ENCODE measurements around the gene MIER1. TPM values are rescaled to one million over a fixed set of nuclear protein-coding genes. Genes with fewer than 3 reads are reported as not detected.

The MIER1 gene
- total and polyA plus RNA-seq, 9 of the 15 experiments (the other 6 are each of a cell fraction or from before 2014, with no cell fraction given) = 13.9 to 34.8 (median 21.5) TPM

- TF ChIP-seq NEUROD1 (IDR thresholded peaks at IDR 0.05; ENCODE audit: borderline replicate concordance, low read depth, low read length, partially characterized antibody) = no peak
- TF ChIP-seq ZNF449 (CRISPR knock-in tag; IDR thresholded peaks at IDR 0.05) = no peak
- no peak for TF ChIP-seq CBX1 (IDR thresholded peaks at IDR 0.05; ENCODE audit: low read depth)
- no peak for TF ChIP-seq ZNF253 (CRISPR knock-in tag; conservative IDR thresholded peaks at IDR 0.05)
- no peak for TF ChIP-seq RFX7 (CRISPR knock-in tag; IDR thresholded peaks at IDR 0.05)
- no peak for TF ChIP-seq HMGN3 (IDR thresholded peaks at IDR 0.05; ENCODE audit: borderline replicate concordance, extremely low read depth, insufficient read length, low read depth, low read length)
- no peak for TF ChIP-seq FOXK2 (conservative IDR thresholded peaks at IDR 0.05 in 1 of 2, IDR thresholded peaks at IDR 0.05 in 1 of 2; ENCODE audit: low read depth in 2 of 2)
These were observed 26.7 kb downstream of the MIER1 start (continued) for GRCh38 chr1:66951513-66951912.

GRCh38 chr1:66954208-66954607 is 29.4 kb downstream of the MIER1 start:
- 92% methylated on average over 4 of the region's 4 CpGs for WGBS (ENCODE audit: insufficient coverage, low coverage, missing lambda C conversion rate)
- Histone ChIP-seq H3K4me3 (no peak overlapping the region), H4K20me1 (replicated peaks; ENCODE audit: control insufficient read depth, insufficient read depth, low read length) (peaks cover 4% of the 10 kb centered on the region; the same call in 1 of the 2 replicates), H3K9me1 (ENCODE audit: control insufficient read depth, insufficient read depth, low read length) (no peaks in the 10 kb centered on the region), H3K36me3 (ENCODE audit: control insufficient read depth, insufficient read depth, low read length) (peaks cover 84% of the 10 kb centered on the region), H2AFZ (ENCODE audit: low read depth, low read length) (no peak overlapping the region), H3K4me1 (replicated peaks in 1 of 2; ENCODE audit: control insufficient read depth in 2 of 2, insufficient read depth in 2 of 2, low read length in 2 of 2) (peaks cover 6 to 7% of the 10 kb centered on the region in 2 experiments; a peak in 2 of 5 replicates), H3K27ac (ENCODE audit: extremely low read depth, low read depth, low read length) (no peak overlapping the region), H3K9me3 (replicated peaks; ENCODE audit: control insufficient read depth, insufficient read depth, low read depth, low read length) (no peaks in the 10 kb centered on the region), H3K79me2 (ENCODE audit: control insufficient read depth, insufficient read depth, low read length) (peaks cover 20% of the 10 kb centered on the region; the same call in 2 of the 3 replicates), H3K27me3 (ENCODE audit: control insufficient read depth in 2 of 2, insufficient read depth in 2 of 2, low read length in 2 of 2) (no peaks in the 10 kb centered on the region), H3K4me2 (ENCODE audit: insufficient read depth, low read length) (no peak overlapping the region), H3K9ac (ENCODE audit: insufficient read depth in 1 of 2, low read depth in 2 of 2, low read length in 2 of 2) (no peak overlapping the region)
- POLR2A ChIA-PET = no interaction called here
- in situ Hi-C loops (cut with MboI) = no loop called here
- no peak for DNase-seq (ENCODE audit: extremely low read depth in 1 of 4, low spot score in 3 of 4)
- TF ChIP-seq ZNF24 (IDR thresholded peaks at IDR 0.05) = no peak
- no peak for TF ChIP-seq SFPQ (IDR thresholded peaks at IDR 0.05; ENCODE audit: low read depth, low read length)
- no peak for TF ChIP-seq GATAD2B (IDR thresholded peaks at IDR 0.05; ENCODE audit: borderline replicate concordance)
- TF ChIP-seq ZBED1 (IDR thresholded peaks at IDR 0.05) = no peak
- TF ChIP-seq SMAD1 (IDR thresholded peaks at IDR 0.05; ENCODE audit: low read depth, low read length, partially characterized antibody) = no peak
- no peak for TF ChIP-seq E2F6 (IDR thresholded peaks at IDR 0.05; ENCODE audit: borderline replicate concordance in 1 of 2, extremely low read depth in 1 of 2, insufficient read depth in 1 of 2, insufficient read length in 1 of 2, low read depth in 1 of 2, low read length in 1 of 2, poor library complexity in 1 of 2, severe bottlenecking in 1 of 2)
- no peak for TF ChIP-seq ZFPM2 (CRISPR knock-in tag; IDR thresholded peaks at IDR 0.05)
- no TSS peak for BruUV-seq (replicated peaks)
- ATAC-seq = no peak; the same call in 2 of the 3 replicates
- intact Hi-C loops (cut with micrococcal nuclease) = no loop called here
- FAIRE-seq = peak; percentile 54
- CTCF ChIA-PET (ENCODE audit: low intra/inter-chr PET ratio) = interaction anchor here (0.7 to 0.9 kb wide), 2 partner anchors 11 to 192 kb away, joined by 3 to 4 read pairs; no protein-coding TSS in a partner anchor

All from K562 (cell line).